NCI-H460 (cell line): ENCODE data around the gene PLXNA2. TPM values are rescaled to one million over a fixed set of nuclear protein-coding genes. Genes with fewer than 3 reads are reported as not detected.

Experiments
- DNase-seq: peaks from one replicate; pipeline ENCODE4 v3.0.0-alpha.2; 2016; ENCODE audit warnings: low read depth; ENCODE audit errors: extremely low read depth
- polyA plus RNA-seq: library from polyadenylated mRNA; depleted of rRNA; stranded (reverse); fragments of >200 nt; gene quantifications from 2 replicates; pipeline ENCODE4 v1.2.3, GENCODE V29; 2014; cell fraction: nucleus; rRNA removed
- total RNA-seq: library from RNA; depleted of rRNA; stranded (reverse); fragments of >200 nt; shearing (Covaris generic); gene quantifications from 2 replicates; pipeline ENCODE4 v1.2.3, GENCODE V29; 2014; rRNA removed

PLXNA2 gene, protein sequence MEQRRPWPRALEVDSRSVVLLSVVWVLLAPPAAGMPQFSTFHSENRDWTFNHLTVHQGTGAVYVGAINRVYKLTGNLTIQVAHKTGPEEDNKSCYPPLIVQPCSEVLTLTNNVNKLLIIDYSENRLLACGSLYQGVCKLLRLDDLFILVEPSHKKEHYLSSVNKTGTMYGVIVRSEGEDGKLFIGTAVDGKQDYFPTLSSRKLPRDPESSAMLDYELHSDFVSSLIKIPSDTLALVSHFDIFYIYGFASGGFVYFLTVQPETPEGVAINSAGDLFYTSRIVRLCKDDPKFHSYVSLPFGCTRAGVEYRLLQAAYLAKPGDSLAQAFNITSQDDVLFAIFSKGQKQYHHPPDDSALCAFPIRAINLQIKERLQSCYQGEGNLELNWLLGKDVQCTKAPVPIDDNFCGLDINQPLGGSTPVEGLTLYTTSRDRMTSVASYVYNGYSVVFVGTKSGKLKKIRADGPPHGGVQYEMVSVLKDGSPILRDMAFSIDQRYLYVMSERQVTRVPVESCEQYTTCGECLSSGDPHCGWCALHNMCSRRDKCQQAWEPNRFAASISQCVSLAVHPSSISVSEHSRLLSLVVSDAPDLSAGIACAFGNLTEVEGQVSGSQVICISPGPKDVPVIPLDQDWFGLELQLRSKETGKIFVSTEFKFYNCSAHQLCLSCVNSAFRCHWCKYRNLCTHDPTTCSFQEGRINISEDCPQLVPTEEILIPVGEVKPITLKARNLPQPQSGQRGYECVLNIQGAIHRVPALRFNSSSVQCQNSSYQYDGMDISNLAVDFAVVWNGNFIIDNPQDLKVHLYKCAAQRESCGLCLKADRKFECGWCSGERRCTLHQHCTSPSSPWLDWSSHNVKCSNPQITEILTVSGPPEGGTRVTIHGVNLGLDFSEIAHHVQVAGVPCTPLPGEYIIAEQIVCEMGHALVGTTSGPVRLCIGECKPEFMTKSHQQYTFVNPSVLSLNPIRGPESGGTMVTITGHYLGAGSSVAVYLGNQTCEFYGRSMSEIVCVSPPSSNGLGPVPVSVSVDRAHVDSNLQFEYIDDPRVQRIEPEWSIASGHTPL (N-terminal part only)
- 5.4 and 6.5 TPM in 2 replicates for total RNA-seq
- 5.2 and 9.6 TPM in 2 replicates for polyA plus RNA-seq

DNA sequence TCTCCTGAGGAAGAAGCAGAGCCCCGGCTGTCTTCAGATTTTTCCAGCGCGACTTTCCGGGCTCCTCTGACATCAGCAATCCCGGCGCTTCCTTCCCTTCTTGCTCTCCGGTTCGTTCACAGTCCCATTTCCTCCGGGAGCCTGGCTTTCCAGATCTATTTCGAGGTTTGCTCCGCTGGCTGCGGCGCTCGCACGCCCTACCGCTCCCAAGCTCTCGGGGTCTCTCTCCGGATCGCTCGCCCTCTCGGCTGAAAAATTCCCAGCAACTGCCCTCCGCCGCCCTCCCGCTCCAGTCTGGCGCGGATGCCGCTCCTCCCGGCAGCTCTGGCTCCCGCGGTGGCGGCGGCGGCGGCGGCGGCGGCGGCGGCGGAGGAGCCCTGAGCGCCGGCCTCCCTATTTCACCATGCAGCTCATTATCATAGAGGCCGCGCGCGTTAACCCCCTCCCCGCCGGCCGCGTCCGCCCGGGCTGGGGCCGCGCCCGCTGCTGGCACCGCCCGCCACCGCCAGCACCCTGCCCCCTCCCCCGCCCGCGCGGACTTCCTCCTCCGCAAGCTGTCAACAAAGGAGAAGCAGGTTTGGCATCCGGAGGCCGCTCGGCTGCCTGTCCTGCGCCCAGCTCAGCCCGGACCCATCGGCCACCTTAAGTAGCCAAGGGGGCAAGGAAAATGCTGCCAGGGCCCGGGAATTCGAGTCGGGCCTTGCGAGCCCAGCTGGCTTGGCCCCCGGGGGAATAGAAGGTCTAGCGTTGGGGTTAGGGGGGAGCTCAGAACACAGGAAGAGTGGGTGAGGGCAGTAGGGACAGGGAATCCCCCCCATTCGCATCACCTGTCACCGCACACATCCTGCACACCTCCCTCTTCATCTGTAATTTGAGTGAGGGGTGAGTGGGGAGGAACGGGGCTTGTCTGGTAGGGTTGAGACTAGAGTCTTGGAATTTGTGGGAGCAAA lies at the start of gene PLXNA2:
Gene PLXNA2, minus strand, starts transcription at position 418 of the 950 bp plus-strand sequence. CDS start 26,462 bp downstream, outside the sequence.
- peak; percentile 87 for DNase-seq

DNA sequence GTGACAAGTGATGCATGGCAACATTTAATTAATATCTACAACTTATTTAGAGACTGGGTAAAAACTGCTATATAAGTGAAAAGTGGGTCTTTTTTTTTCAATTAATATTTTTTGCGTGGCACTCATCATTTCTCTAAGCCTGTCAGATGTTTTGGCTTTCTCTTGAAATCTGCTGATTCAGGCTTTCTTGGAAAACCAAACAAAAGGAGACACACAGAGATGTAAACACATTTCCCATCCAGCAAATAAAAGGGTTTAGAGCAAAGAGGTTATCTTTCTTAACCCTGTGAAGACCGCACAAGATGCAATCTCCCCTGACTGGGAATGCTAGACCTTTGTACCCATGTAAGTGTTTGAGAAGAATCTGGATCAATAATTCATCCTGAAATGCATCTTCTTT lies 48.7 kb upstream of the PLXNA2 start:
- no peak for DNase-seq

DNA sequence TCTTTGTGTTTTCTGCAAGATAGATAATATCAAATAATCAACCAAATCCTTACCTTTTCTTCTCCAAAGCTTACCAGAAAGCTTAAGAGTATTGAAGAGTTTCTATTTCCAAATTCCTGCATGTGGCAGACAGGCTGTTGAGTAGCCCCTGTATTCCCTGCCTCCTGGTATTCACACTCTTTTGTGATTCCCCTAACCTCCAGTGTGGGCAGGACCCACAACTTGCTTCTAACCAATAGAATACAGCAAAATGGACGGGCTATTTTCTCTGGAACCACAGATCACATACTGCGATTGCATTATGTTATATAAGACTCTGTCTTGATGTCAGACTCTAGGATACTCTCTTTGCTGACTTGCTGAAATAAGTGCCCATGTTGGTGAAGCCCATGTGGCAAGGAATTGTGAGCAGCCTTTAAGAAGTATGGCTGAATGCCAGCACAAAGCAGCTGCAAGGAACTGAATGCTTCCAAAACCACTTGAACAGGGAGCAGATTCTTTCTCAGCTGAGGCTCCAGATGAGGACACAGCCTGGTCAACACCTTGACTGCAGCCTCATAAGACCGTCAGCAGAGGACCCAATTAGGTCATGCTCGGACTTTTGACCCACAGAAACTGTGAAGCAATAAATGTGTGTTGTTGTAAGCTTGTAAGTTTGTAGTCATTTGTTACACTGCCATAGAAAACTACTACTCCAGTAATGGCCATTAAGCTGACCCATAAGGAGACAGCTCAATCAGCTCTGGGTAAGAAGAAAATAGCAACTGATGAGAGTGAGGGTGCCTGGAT lies 47.9 kb upstream of the PLXNA2 start:
- no peak for DNase-seq

DNA sequence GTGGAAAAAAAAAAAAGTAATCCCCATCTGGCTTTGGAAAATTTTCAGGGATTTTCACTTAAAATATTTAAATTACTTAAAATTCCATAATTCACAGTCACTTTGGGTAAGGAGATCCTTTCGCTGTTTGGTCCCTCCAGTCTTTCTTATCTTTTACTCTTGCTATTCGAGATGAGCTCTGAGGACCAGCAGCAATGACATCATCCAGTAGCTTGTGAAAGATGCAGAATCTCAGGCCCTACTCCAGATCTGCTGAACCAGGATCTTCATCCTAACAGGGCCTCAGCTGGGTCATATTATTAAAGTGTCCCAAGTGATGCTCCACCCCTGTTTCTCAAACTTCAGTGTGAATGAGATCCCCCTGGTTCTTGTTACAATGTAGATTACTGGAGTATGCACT lies 46.9 kb upstream of the PLXNA2 start:
- no peak for DNase-seq

DNA sequence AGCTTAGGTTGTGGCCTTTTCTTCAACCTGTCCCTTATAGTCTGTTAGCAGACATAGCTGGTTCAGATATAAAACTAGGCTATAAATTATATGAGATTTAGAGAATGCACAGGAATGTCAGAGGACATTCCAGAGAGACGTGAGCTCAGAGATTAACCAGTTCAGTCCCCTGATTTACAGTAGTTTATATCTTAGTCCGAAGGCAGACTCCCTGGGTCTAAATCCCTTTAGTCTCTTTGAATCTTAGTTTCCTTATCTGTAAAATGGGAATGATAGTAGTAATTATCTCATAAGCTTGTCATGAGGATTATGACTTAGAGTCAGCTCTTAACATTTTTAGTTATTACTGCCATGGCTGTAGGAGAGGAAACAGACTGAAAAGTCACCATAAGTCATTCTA lies 45.5 kb upstream of the PLXNA2 start:
- no peak for DNase-seq

DNA sequence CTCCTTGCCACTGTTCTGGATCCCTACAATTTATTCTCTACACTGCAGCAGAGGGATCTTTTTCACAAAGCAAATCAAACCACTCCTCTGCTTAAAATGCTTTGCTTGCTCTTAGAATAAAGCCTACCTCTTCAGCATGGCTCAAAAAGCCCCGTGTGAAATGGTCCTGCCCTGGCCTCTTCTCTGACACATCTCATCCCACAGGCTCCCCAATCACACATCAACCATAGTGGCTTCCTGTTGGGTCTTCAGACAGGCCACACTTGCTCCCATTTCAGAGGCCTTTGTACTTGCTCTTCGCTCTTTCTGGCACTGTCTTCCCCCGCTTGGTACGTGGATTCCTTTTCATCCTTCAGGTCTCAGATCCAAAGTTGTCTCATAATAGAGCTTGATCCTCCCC lies 44.3 kb upstream of the PLXNA2 start:
- no peak for DNase-seq

DNA sequence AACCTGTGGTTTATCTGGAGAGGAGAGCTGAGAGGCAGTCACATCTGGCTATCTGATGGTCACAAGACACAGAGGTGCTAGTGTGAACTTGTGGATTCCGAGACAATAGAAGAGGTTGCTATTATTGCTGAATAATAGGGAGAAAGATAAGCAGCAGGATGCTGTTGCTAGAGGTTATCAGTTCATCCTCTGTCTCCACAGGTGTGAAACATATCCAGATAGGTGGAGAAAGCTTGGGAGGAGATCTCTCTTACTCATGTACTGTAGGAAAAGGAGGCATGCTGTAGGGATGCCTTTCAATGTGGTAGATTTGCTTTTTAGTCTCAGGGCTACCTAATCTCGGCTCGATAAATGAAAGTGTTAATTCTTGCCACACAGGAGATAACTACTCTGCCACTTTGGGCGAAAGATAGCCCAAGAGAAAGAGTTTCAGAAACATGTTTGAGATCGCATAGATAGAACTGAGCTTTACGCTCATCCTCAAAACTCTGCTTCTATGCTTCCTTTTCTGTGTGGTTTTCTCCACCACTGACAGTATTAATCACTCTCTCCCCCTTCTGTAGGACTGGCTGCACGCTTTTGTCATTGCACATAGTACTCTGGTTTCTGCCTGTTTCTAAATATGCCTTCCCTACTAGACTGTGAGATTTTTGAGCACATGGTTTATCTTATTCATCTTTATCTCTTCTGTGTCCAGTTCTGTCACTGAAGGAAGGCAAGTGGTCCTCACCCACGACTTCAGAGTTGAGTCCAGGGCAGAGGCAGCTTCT lies 36.7 kb upstream of the PLXNA2 start:
- no peak for DNase-seq

DNA sequence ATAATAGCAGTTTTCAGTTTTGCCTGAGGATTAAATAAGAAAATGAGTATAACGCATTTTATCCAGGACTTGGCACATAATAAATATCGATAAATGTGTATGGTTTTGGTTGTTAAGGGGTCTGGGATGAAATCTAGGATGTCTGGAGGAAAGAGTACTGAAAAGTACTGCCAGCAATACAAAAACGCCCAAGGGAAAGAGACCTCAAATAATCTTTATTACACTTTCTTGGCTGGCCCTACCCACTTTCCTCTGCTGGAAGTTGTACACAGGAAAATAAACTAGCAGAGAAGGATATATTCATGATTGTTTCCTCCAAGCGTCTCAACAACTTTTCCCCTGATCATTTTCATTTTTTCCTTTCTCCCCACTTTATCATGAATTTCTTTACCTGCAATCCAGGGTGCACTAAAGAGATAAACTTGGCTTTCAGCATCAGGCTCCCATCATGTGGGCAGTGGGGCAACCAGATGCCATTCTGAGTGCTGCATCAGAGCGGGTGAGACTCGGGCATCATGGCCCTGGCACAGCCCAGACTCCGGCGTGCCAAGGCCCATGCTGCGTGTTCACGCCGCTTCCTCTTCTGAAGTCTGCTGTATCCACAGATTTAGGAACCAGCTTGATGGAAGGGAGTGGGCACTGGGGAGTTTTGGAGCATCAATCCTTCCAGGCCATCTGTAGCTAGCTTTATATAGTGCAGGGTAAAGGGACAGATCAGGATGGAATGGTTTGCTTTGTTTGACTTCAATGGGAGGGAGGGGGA lies 35.8 kb upstream of the PLXNA2 start:
- DNase-seq = no peak

DNA sequence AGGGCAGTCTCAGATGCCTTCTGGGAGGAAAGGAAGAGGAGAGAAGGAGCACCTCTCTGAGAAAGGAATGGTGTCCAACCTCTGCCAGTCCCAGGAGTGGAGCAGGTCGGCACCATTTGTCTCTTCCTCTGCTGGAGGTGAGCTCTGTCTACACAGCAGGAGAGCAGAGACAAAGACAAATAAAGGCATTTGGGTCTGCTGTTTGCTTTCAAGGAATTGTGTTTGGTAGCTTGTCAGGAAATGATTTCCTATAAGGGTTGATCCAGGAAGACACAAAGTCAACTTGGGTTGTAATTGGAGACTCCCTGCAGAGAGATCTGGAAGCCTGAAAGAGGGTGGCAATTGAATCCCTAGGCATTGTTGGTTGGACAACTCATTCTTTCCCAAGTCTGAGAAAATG lies 34.5 kb upstream of the PLXNA2 start:
- no peak for DNase-seq

DNA sequence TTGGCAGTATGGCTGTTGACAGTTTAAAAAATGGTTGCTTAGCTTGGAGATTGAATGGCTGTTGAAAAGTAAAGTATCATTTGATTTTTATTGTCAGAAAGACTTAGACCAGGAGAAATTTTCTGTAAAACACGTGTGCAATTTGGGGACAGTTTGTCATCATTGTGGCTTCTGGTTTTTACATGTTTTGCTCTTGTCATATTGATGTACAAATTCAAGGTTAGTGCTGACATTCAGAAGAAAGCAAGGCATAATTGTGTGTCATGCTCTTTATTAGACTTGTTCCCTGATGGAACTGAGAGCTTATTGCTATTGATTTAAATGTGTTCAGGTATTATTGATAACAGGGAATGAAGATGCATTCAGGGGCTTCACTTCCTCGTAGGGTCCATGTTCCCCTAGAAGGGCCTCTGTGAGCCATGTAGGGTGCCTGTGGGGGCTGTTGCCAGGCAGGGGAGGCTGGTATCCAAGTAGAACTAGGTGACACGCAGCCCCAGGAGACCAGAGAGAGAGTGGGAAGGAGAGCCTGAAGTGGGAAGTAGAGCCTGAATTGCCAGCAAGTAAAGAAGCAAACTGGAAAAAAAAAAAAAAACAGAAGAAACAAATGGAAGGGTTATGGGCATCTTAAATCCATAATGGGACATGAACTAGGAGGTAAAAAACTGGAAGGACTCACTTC lies 32.7 kb upstream of the PLXNA2 start:
- no peak for DNase-seq

DNA sequence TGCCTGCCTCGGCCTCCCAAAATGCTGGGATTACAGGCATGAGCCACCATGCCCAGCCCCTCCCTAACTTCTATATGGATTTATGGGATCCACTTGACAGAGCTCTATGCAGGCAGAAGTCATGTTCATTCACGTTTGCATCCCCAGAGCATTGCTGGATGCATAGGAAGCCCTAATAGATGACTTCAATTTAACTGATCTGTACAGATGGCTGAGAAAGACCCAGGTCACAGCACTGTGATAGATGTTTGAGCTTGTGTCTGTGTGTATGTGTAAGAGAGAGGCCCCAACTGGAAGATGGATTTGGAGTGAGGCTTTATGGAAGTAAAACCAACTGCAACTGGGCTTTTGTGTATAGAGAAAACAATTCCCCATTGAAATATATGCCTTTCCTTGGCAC lies 30.9 kb upstream of the PLXNA2 start:
- DNase-seq = no peak

DNA sequence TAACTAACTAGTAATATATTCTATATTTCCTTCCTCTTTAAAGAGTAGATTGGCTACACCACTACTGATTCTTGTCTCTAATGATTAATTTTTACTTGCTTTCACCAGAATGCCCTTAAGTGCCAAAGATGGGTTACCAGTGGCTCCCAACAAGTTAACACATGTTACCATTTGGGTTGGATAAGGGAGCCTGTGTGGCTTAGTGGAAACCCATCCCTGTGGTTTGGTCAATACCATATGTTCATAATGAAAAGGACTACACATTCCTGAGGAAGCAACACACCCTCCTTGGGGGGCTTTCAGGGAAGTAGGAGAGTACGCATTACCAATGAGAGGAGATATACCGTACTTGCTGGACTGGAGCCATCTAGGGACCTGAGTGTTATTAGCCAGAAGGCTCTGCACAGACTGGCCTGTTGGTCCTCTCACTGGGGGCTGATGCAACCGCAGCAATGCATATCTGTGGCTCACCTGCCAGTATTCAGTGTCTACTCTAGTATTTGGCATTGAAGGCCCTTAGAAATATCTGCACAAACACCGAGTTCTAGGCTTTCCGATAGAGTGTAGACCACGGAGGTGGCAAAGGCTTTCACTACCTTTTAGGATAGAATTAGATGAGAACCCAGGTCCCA lies 29.3 kb upstream of the PLXNA2 start:
- no peak for DNase-seq

DNA sequence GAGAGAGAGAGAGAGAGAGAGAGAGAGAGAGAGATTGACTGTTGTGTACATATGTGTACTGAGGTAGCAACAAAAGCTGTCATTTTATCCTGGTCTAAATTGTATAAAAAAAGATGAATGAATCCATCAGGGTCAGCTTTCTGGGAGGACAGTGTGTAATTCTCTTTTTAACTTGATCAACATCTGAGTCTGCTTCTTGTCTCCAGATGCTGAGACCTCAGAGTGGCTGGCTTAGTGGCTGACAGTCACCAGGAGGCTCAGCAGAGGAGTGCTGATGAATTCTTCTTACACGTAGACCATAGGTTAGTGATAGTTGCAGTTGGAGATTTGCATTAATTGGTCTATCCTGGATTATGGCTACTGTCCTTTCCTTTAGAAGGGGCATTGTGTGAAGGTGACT lies 28.5 kb upstream of the PLXNA2 start:
- DNase-seq = no peak

DNA sequence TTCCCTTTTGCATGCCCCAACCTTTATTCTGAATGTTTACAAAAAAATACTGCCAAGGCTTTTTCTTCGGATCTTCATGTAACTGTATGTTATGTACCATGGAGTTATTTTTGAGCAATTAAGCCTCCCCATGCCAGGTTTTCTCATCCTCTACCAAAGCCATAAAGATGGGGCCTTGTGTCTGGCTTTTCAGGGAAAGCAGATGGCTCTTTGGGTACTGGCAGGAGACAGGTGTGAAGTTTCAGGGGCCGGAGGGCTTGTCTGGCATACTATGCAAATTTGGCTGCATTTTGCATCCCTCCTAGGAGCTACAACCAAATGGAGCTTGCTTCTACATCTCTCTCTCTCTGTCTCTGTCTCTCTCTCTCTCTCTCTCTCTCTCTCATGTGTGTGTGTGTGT lies 28.1 kb upstream of the PLXNA2 start:
- DNase-seq = no peak

DNA sequence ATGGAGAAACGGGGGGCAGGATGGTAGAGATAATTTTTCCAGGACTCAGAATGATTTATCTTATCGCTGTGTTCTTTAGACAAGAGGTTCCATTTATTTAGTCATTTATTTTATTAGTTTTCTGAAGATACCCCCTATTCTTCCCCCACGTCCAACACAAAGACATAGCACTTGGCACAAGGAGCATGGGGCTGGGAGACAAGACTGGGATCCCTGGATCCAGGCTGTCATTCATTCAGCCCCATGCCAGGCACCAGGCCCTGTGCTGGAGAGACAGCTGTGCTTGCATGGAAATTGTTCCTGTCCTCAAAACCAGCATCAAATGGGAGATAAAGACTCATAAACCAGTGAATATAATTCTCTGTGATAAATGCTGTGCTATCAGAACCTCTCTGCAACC lies 27.1 kb upstream of the PLXNA2 start:
- DNase-seq = no peak

DNA sequence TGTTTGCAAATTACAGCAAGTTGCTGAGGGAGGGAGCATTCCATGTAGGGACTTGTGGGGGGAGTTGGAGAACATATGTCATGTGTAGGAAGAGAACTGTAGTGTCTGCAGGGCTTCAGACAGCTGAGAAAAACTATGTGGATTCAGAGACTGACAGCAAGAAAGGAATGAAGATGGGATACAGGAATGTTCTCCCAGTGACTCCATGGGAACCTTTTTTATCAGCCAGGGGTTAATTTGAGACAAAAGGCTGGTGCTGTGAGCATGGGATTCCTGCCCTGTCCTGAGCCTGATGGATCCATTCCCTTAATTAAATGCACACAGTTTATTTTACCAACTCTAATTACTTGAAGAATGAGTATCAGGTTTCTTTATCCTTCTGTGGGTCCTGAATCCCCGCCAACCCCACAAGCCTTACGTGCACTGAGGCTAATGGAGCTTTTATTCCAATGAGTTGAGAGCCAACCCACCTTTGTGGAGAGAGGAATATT lies 26.5 kb upstream of the PLXNA2 start:
- DNase-seq = no peak

DNA sequence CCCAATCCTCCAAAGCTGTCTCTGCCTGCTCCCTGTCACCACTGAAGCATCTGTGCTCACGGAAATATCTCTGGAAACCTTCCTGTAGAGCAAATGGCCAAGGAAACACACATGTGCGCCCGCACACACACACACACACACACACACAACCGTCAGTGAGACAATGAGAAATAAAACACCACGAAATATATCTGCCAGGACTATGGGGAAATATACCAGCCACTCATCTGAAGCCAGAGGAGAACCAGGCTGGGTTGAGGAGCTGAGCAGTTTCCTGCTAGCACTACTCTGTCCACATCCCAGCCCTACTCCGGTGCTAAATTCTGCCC lies 25.1 kb upstream of the PLXNA2 start:
- DNase-seq = no peak
